Measurements from ENCODE around the gene HOMER1.

DNA sequence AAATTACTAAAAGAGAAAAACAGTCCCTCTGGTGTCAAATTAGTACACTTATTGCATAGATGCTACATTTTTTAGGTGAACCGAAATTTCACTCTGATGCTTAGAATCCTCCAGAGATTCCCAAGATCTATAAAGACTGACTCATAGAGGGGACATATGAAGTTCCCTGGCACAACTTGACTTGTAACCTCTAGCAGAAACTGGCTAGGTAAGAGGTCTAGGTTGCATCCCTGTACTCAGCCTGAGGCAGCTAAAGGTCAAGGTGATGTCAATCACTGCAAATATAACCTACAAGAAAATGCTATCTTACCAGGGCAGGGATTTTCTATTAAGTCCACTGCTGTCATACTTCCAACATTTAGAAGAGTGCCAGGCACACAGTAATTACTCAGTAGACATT, 24.2 kb downstream of the HOMER1 start:
- TF ChIP-seq POLR2A (IDR thresholded peaks at IDR 0.05) (no peak), EP300 (IDR thresholded peaks at IDR 0.05; ENCODE audit: low read depth) (no peak), POLR2AphosphoS5 (IDR thresholded peaks at IDR 0.05) (no peak)
- TF ChIP-seq, protein P1, sequence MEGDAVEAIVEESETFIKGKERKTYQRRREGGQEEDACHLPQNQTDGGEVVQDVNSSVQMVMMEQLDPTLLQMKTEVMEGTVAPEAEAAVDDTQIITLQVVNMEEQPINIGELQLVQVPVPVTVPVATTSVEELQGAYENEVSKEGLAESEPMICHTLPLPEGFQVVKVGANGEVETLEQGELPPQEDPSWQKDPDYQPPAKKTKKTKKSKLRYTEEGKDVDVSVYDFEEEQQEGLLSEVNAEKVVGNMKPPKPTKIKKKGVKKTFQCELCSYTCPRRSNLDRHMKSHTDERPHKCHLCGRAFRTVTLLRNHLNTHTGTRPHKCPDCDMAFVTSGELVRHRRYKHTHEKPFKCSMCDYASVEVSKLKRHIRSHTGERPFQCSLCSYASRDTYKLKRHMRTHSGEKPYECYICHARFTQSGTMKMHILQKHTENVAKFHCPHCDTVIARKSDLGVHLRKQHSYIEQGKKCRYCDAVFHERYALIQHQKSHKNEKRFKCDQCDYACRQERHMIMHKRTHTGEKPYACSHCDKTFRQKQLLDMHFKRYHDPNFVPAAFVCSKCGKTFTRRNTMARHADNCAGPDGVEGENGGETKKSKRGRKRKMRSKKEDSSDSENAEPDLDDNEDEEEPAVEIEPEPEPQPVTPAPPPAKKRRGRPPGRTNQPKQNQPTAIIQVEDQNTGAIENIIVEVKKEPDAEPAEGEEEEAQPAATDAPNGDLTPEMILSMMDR (IDR thresholded peaks at IDR 0.05) = no peak

Data from transverse colon (tissue), 4 donors.